GM13976 (cell line): Measurements from ENCODE around the gene LGALS13.

Experiments used
- DNase-seq: peaks from one replicate; pipeline ENCODE4 v3.0.0; 2012; ENCODE audit warnings: low spot score
- in situ Hi-C: fragments of 300-500 bp; cut with MboI; formaldehyde crosslinking; loops from one replicate; pipeline ENCODE4 v1.12.0; 2022; ENCODE audit warnings: low sequenced_read_pairs, mixed read lengths, inconsistent platforms; ENCODE audit not compliant: unreplicated experiment
- TF ChIP-seq, protein P1 (sequence below): IDR thresholded peaks from 2 replicates; pipeline ENCODE4 v1.5.1; 2012; ENCODE audit warnings: borderline replicate concordance, mild to moderate bottlenecking; ENCODE audit not compliant: insufficient read depth; ENCODE audit errors: extremely low read depth, missing control alignments, control extremely low read depth

LGALS13 gene

DNA sequence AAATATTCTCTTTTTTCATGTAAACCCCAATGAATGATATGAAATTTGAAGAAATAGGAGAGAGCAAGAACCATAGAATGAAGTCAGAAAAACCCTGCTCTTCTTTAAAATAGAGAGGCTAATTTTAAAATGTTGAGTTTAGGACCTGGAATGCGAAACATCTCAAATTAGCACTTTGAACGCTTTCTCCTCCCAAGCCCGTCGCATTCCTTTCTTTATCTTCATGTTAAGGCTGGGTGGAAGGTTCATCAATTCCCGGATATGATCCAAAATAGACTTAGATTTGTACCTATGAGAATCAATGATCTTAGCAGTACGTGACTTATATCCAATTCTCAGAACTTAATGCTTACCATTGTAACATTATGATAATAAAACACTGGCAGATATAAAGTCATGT, 29.3 kb downstream of the LGALS13 start:
- in situ Hi-C loops, result no loop called here
- TF ChIP-seq, protein P1, sequence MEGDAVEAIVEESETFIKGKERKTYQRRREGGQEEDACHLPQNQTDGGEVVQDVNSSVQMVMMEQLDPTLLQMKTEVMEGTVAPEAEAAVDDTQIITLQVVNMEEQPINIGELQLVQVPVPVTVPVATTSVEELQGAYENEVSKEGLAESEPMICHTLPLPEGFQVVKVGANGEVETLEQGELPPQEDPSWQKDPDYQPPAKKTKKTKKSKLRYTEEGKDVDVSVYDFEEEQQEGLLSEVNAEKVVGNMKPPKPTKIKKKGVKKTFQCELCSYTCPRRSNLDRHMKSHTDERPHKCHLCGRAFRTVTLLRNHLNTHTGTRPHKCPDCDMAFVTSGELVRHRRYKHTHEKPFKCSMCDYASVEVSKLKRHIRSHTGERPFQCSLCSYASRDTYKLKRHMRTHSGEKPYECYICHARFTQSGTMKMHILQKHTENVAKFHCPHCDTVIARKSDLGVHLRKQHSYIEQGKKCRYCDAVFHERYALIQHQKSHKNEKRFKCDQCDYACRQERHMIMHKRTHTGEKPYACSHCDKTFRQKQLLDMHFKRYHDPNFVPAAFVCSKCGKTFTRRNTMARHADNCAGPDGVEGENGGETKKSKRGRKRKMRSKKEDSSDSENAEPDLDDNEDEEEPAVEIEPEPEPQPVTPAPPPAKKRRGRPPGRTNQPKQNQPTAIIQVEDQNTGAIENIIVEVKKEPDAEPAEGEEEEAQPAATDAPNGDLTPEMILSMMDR, result no peak

DNA sequence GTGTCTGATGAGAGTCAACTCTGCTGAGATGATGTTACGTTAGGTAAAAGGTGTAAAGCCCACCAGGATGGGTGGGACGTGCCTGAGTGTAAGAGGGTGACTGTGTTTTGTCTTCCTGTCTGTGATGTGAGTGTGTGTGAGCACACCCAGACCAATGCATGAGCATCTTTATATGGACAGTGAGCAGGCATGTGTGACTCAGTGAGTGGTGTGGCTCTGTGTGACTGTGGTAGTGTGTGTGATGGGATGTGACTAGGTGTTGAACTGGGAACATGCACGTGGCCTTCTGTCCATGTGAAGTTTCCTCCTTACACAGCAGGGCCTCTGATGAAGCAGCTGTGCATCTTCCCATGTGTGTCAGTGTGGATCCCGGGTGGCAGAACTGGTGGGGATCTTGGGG, 35.6 kb downstream of the LGALS13 start:
- in situ Hi-C loops, result no loop called here
- TF ChIP-seq, protein P1, result no peak
- no peak for DNase-seq

More for the DNA sequence above, 29.3 kb downstream of the LGALS13 start:
- DNase-seq, result no peak

DNA sequence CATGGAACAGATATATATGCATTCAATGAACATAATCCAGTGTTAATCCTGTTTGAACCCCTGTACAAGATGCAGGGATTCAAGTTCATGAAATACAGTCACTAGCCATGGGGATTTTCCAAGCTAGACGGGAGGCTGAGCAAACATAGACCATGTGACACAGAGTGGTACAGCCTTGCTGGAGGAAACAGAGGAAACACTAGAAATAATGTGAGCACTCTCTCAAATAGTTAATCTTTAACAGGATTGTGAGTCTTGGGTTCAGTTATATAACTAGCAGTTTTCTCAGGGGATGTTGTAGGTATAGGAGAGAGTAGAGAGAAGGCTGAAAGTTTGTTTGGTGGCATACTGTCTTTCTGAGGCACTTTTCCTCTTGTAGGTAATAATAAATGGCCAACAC, 39.4 kb downstream of the LGALS13 start:
- in situ Hi-C loops, result no loop called here
- no peak for DNase-seq
- TF ChIP-seq, protein P1, result no peak

DNA sequence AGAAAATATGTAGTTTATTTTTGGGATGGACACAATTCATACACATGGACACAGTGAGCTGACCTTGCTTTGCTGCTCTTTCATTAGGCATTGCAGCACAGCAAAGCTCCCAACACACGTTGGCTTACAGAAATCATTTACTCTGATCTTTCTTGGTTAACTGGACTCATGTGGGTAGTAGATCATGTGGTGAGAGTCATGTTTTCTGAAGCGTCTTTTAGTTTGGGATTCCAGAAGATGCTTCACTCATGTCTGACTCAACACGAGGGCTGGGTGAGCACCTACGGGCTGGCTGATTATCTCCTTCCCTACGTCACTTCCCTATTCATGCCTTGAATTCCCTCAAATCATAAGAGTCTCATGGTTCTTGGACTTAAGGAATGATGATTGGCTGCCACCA, 41.3 kb downstream of the LGALS13 start:
- in situ Hi-C loops, result no loop called here
- TF ChIP-seq, protein P1, result no peak
- no peak for DNase-seq

DNA sequence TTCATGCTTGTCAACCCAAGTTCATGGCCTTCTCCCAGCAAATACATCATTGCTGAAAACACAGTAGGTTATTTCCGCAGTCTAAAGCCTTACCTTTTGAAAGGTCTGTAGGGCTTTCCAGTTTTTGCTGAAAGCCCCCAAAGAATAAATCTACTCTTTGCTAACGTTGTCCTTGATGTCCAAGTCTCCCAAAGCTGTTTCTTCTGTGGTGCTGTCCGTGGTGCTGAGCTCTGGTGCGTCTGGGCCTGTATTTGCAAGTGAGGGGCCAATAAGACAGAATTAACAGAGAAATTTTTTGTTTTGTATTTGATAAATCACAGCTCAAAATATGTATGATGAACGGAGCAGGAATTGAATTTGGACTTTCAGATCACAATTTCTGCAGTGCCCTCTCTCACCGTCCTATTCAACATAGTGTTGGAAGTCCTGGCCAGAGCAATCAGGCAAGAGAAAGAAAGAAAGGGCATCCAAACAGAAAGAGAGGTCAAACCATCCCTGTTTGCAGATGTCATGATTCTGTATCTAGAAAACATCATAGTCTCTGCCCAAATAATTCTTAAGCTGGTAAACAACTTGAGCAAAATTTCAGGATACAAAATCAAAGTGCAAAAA, 43.6 kb downstream of the LGALS13 start:
- TF ChIP-seq, protein P1, result no peak
- no peak for DNase-seq
- in situ Hi-C loops, result no loop called here

DNA sequence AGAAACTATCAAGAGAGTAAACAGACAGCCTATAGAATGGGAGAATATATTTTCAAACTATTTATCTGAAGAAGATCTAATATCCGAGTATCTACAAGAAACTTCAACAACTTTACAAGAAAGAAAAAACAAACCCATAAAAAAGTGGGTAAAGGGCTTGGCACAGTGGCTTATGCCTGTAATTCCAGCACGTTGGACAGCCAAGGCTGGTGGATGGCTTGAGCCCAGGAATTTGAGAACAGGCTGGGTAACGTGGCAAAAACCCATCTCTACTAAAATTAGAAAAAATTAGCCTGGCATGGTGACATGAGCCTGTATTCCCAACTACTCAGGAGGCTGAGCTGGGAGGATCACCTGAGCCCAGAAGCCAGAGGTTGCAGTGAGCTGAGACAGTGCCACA, 45.6 kb downstream of the LGALS13 start:
- no peak for DNase-seq
- in situ Hi-C loops, result no loop called here
- TF ChIP-seq, protein P1, result no peak

DNA sequence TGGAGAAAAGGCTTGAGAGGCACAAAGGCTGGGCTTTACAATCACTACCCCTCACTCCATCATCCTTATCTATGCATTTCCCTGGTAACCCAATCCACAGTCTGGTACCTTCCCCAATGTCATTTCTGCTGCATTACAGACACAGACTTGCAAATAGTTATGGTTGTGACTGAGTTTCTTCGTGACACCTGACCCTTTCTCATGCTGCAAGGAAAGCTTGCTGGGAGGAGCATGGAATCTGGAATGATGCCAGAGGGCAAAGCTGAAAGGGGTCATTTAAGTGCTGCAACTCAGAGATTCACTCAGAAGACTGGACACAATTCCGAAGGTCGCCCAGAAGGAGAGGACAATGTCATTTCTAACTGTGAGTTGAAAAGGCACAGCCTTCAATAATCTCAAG, 53.3 kb downstream of the LGALS13 start, which contains the start of gene LGALS16:
Gene LGALS16, plus strand, starts transcription at position 301 of the 400 bp plus-strand sequence. Its CDS starts 49 bp downstream, at position 350.
- in situ Hi-C loops, result no loop called here
- no peak for DNase-seq
- TF ChIP-seq, protein P1, result no peak
